HepG2 (cell line): ENCODE results near the gene TTC31. TPM values are rescaled to one million over a fixed set of nuclear protein-coding genes. Genes with fewer than 3 reads are reported as not detected.
A peak's percentile ranks its signal among the peaks of the same experiment; 100 is the strongest.

Experiments used
- ATAC-seq: fragments of 200-7000 bp; cut with Tn5 transposase; 3 replicates; pipeline ENCODE4 v1.9.1; 2020; ENCODE audit warnings: mild to moderate bottlenecking, moderate library complexity
- BruUV-seq: library from RNA; stranded (reverse); fragments of 400-500 nt; replicated peaks from 2 replicates; lab custom pipeline; 2021; lab: Mats Ljungman, UMichigan
- CTCF ChIA-PET: fragments of 300-600 bp; formaldehyde crosslinking; extraction: SDS; loops from one replicate; lab custom pipeline; 2021; ENCODE audit warnings: low total read pairs, inconsistent platforms, low intra/inter-chr PET ratio; lab: Yijun Ruan, JAX
- POLR2A ChIA-PET: fragments of 350-600 bp; sonication (Branson Sonifier 250); formaldehyde crosslinking; loops from one replicate; lab custom pipeline; 2020; ENCODE audit warnings: antibody characterized with exemption, inconsistent platforms; lab: Yijun Ruan, JAX
- DNase-seq: peaks from one replicate; pipeline ENCODE4 v3.0.0-alpha.2; 2015; ENCODE audit warnings: low spot score
- FAIRE-seq: peaks from 3 replicates; lab custom pipeline; 2011; peaks lifted over from hg19 to GRCh38; lab: Jason Lieb, UNC
- H2AFZ ChIP-seq: one replicate; pipeline ENCODE4 v1.6.1; 2011; ENCODE audit warnings: low read length, inconsistent platforms
- H3K27ac ChIP-seq: fragments of 300-600 bp; 3 replicates; pipeline ENCODE4 v1.8.0; 2011; ENCODE audit warnings: mixed run types, mild to moderate bottlenecking, mixed read lengths, low read length, inconsistent platforms; ENCODE audit not compliant: insufficient read depth; ENCODE audit errors: extremely low read length
- H3K27me3 ChIP-seq, 2 experiments: fragments of 200-600 bp in 1 of 2; 2 replicates in 1 of 2; 3 replicates in 1 of 2; pipeline versions ENCODE4 v1.6.0 to v1.8.0; 2011; ENCODE audit warnings: low read length in 2 of 2, mild to moderate bottlenecking in 2 of 2, moderate library complexity in 2 of 2, inconsistent platforms in 1 of 2; ENCODE audit not compliant: insufficient read depth in 2 of 2, control insufficient read depth in 1 of 2
- H3K36me3 ChIP-seq, 2 experiments: fragments of 200-600 bp in 1 of 2; replicated peaks in 1 of 2; 2 replicates in 1 of 2; 3 replicates in 1 of 2; pipeline versions ENCODE4 v1.5.1 to v1.8.0; 2011; ENCODE audit warnings: low read length in 2 of 2, inconsistent platforms in 1 of 2; ENCODE audit not compliant: insufficient read depth in 2 of 2, control insufficient read depth in 1 of 2
- H3K4me1 ChIP-seq: 2 replicates; pipeline ENCODE4 v1.5.1; 2012; ENCODE audit warnings: low read length, inconsistent platforms; ENCODE audit not compliant: insufficient read depth
- H3K4me2 ChIP-seq: 2 replicates; pipeline ENCODE4 v1.6.0; 2011; ENCODE audit warnings: low read depth, low read length, inconsistent platforms
- H3K4me3 ChIP-seq, 3 experiments: fragments of 200-600 bp in 1 of 3; sonication (generic), shearing (Covaris generic) in 1 of 3; replicated peaks in 1 of 3; 2 replicates each; pipeline ENCODE4 v1.5.1; 2011 to 2016; ENCODE audit warnings: low read length in 3 of 3, inconsistent platforms in 2 of 3, low read depth in 2 of 3, mild to moderate bottlenecking in 2 of 3, control low read depth in 1 of 3, mixed read lengths in 1 of 3; ENCODE audit not compliant: insufficient read depth in 1 of 3
- H3K79me2 ChIP-seq: one replicate; pipeline ENCODE4 v1.6.1; 2011; ENCODE audit warnings: low read length, inconsistent platforms; ENCODE audit not compliant: insufficient read depth
- H3K9ac ChIP-seq: 2 replicates; pipeline ENCODE4 v1.6.0; 2011; ENCODE audit warnings: mild to moderate bottlenecking, low read depth, low read length, inconsistent platforms; ENCODE audit not compliant: insufficient read depth
- H3K9me3 ChIP-seq: 2 replicates; pipeline ENCODE4 v1.5.1; 2012; ENCODE audit warnings: mild to moderate bottlenecking, low read length
- H4K20me1 ChIP-seq: 2 replicates; pipeline ENCODE4 v1.6.0; 2011; ENCODE audit warnings: inconsistent platforms, mild to moderate bottlenecking, low read length, moderate library complexity; ENCODE audit not compliant: insufficient read depth
- BRCA1 ChIP-seq: sonication (generic); formaldehyde crosslinking; IDR thresholded peaks from 2 replicates; pipeline ENCODE4 v1.4.0; 2020; ENCODE audit warnings: missing genetic modification reagents
- DZIP1 ChIP-seq: sonication (generic); formaldehyde crosslinking; IDR thresholded peaks from 2 replicates; pipeline ENCODE4 v1.5.0; 2020; ENCODE audit warnings: mild to moderate bottlenecking, missing genetic modification reagents
- LCORL ChIP-seq, 2 experiments: fragments of 450-650 bp in 1 of 2; sonication (generic) in 1 of 2; formaldehyde crosslinking in 1 of 2; IDR thresholded peaks; 2 replicates each; pipeline versions ENCODE4 v1.5.0 to v1.6.1; 2017 to 2020; ENCODE audit warnings: antibody characterized with exemption in 1 of 2, missing genetic modification reagents in 1 of 2
- MNT ChIP-seq: fragments of 450-650 bp; IDR thresholded peaks from 2 replicates; pipeline ENCODE4 v1.6.1; 2016
- NCOA1 ChIP-seq: sonication (generic); formaldehyde crosslinking; IDR thresholded peaks from 2 replicates; pipeline ENCODE4 v1.9.0; 2021; ENCODE audit warnings: missing genetic modification reagents
- ZBTB25 ChIP-seq: IDR thresholded peaks from 2 replicates; pipeline ENCODE4 v1.6.1; 2018; ENCODE audit warnings: missing genetic modification reagents
- ZBTB43 ChIP-seq: sonication (generic); formaldehyde crosslinking; conservative IDR thresholded peaks from 2 replicates; pipeline ENCODE4 v1.4.0; 2020; ENCODE audit warnings: missing genetic modification reagents
- ZNF10 ChIP-seq: sonication (generic); formaldehyde crosslinking; IDR thresholded peaks from 2 replicates; pipeline ENCODE4 v1.4.0; 2020; ENCODE audit warnings: mild to moderate bottlenecking, low read depth, missing genetic modification reagents, borderline replicate concordance
- ZNF644 ChIP-seq: IDR thresholded peaks from 2 replicates; pipeline ENCODE4 v1.6.1; 2016; ENCODE audit warnings: low read depth
- ZNF777 ChIP-seq: sonication (generic); formaldehyde crosslinking; IDR thresholded peaks from 2 replicates; pipeline ENCODE4 v1.4.0; 2020; ENCODE audit warnings: missing genetic modification reagents
- ZXDC ChIP-seq: sonication (generic); formaldehyde crosslinking; IDR thresholded peaks from 2 replicates; pipeline ENCODE4 v1.5.0; 2020; ENCODE audit warnings: mild to moderate bottlenecking, missing genetic modification reagents
- WGBS: methylation state at CpG from one replicate; pipeline ENCODE4 v1.1.6; 2017; ENCODE audit warnings: low lambda C conversion rate; 5-methylcytosine and 5-hydroxymethylcytosine counted together
- in situ Hi-C: cut with HindIII; loops from 2 replicates; pipeline ENCODE4 v1.10.0; 2017; ENCODE audit warnings: low pct_unique_long_range_greater_than_20kb; ENCODE audit not compliant: extremely low pct_ligation_motif_present
- intact Hi-C: fragments of 100-400 bp; cut with micrococcal nuclease; formaldehyde crosslinking; loops from one replicate; pipeline ENCODE4 v1.10.0; 2022; ENCODE audit not compliant: unreplicated experiment
- polyA plus RNA-seq, 8 experiments: library from polyadenylated mRNA; depleted of rRNA in 3 of 8; stranded (reverse) in 7 of 8; unstranded in 1 of 8; fragments of >200 nt; fragmentation: Illumina TruSeq in 4 of 8; extraction: Trizol in 4 of 8; gene quantifications; 2 replicates each; pipeline versions ENCODE4 v1.2.1 to v1.2.3, GENCODE V29; 2011 to 2016; ENCODE audit warnings: low read depth in 4 of 8, missing spikeins in 1 of 8, mixed read lengths in 1 of 8; ENCODE audit not compliant: insufficient read depth in 1 of 8
- total RNA-seq, 5 experiments: library from RNA; depleted of rRNA; stranded (reverse); fragments of >200 nt; fragmentation: Illumina TruSeq; extraction: Trizol; gene quantifications; 2 replicates each; pipeline ENCODE4 v1.2.3, GENCODE V29; 2016; ENCODE audit warnings: low read depth in 1 of 5

The TTC31 gene
- total and polyA plus RNA-seq, 2 of the 13 experiments (the other 11 are each of a cell fraction or from before 2014, with no cell fraction given) = 28.3 to 39.5 TPM

GRCh38 chr2:74500578-74500946 lies 17.7 kb downstream of the TTC31 start (continued):
- TF ChIP-seq BRCA1 (CRISPR knock-in tag) (no peak), ZNF644 (CRISPR knock-in tag) (no peak), LCORL (IDR thresholded peaks at IDR 0.05) (no peak), LCORL (CRISPR knock-in tag; IDR thresholded peaks at IDR 0.05) (no peak)

GRCh38 chr2:74501335-74502071 lies 18.6 kb downstream of the TTC31 start:
- peak overlapping the region; percentile 83 for H3K9ac ChIP-seq
- 6% methylated on average over 17 of the region's 18 CpGs for WGBS
- in situ Hi-C loops = no loop called here
- H3K4me2 ChIP-seq = peak overlapping the region; percentile 92
- peak overlapping the region; percentile 67 to 86 (median 82) for H3K4me3 ChIP-seq
- no peaks in the 10 kb centered on the region; a peak in 1 of 5 replicates for H3K27me3 ChIP-seq
- H3K27ac ChIP-seq = peak overlapping the region; percentile 89
- no peaks in the 10 kb centered on the region; a peak in 3 of 5 replicates for H3K36me3 ChIP-seq
- DNase-seq (peak; percentile 64), FAIRE-seq (peak; percentile 67), ATAC-seq (peak; percentile 4)
- no peak overlapping the region for H2AFZ ChIP-seq
- peaks cover 48% of the 10 kb centered on the region for H3K79me2 ChIP-seq
- ChIA-PET CTCF (interaction anchor here (1.5 to 2.9 kb wide), 2 partner anchors 13 to 18 kb away, joined by 5 to 20 read pairs; partner anchors contain the start of genes CCDC142 and TTC31), POLR2A (interaction anchor here (0.7 to 16.5 kb wide), 17 partner anchors 9 to 1324 kb away, joined by 3 to 795 read pairs (median 22); partner anchors contain the start of genes AUP1, CCDC142, DQX1 and HTRA2)
- no peaks in the 10 kb centered on the region for H3K9me3 ChIP-seq
- intact Hi-C loops = loop anchor here (1.0 to 2.0 kb wide), 2 partner anchors 18 to 61 kb away; partner anchors contain the start of genes RTKN and TTC31
- H4K20me1 ChIP-seq = no peaks in the 10 kb centered on the region
- TSS peak; percentile 41 for BruUV-seq
- H3K4me1 ChIP-seq = peaks cover 77% of the 10 kb centered on the region
- TF ChIP-seq ZBTB25 (CRISPR knock-in tag) (no peak), DZIP1 (CRISPR knock-in tag) (no peak), NCOA1 (CRISPR knock-in tag) (no peak), ZNF777 (CRISPR knock-in tag) (no peak), ZBTB43 (CRISPR knock-in tag) (no peak), ZXDC (CRISPR knock-in tag) (no peak), ZNF10 (CRISPR knock-in tag) (no peak), MNT (no peak)
